PFSK-1 (cell line): Measurements from ENCODE around the gene FEM1C.

Source experiments
- FOXP2 ChIP-seq: optimal IDR thresholded peaks from 2 replicates; pipeline ENCODE3; 2011; ENCODE audit warnings: borderline replicate concordance, control low read depth, inconsistent platforms; ENCODE audit not compliant: insufficient read depth; ENCODE audit errors: extremely low read length, extremely low read depth
- POLR2AphosphoS5 ChIP-seq: IDR thresholded peaks from 2 replicates; pipeline ENCODE4 v1.6.1; 2012; ENCODE audit warnings: low read depth, mild to moderate bottlenecking, control low read depth, low read length, moderate library complexity
- TAF1 ChIP-seq: IDR thresholded peaks from 2 replicates; pipeline ENCODE4 v1.6.1; 2012; ENCODE audit warnings: low read length, control low read depth, borderline replicate concordance; ENCODE audit not compliant: insufficient read depth
- TF ChIP-seq, protein P1 (sequence below), 2 experiments: IDR thresholded peaks; 2 replicates each; pipeline versions ENCODE4 v1.6.1 to v1.8.0; 2011 to 2012; ENCODE audit warnings: low read depth in 2 of 2, low read length in 2 of 2, control low read depth in 1 of 2, inconsistent platforms in 1 of 2, mild to moderate bottlenecking in 1 of 2, moderate library complexity in 1 of 2; ENCODE audit not compliant: insufficient read depth in 1 of 2

DNA sequence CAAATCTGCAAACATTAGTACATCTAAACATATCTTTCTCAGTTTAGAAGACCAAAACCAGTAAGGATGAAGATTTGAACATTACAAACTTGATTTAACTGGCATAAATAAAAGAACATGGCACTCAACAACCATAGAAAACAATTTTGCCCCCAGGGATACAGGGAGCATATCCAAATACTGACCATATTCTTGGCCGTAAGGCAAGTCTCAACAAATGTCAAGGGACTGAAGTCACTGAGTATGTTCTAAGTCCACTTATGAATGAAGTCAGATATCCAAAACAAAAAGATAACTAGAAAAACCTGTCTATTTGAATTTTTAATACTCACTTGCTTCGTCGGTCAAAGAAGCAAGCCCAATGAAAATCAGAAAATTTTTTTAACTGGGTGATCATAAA, 14.1 kb downstream of the FEM1C start:
- TF ChIP-seq TAF1: no peak
- TF ChIP-seq POLR2AphosphoS5: no peak
- no peak for TF ChIP-seq FOXP2
- TF ChIP-seq, protein P1, sequence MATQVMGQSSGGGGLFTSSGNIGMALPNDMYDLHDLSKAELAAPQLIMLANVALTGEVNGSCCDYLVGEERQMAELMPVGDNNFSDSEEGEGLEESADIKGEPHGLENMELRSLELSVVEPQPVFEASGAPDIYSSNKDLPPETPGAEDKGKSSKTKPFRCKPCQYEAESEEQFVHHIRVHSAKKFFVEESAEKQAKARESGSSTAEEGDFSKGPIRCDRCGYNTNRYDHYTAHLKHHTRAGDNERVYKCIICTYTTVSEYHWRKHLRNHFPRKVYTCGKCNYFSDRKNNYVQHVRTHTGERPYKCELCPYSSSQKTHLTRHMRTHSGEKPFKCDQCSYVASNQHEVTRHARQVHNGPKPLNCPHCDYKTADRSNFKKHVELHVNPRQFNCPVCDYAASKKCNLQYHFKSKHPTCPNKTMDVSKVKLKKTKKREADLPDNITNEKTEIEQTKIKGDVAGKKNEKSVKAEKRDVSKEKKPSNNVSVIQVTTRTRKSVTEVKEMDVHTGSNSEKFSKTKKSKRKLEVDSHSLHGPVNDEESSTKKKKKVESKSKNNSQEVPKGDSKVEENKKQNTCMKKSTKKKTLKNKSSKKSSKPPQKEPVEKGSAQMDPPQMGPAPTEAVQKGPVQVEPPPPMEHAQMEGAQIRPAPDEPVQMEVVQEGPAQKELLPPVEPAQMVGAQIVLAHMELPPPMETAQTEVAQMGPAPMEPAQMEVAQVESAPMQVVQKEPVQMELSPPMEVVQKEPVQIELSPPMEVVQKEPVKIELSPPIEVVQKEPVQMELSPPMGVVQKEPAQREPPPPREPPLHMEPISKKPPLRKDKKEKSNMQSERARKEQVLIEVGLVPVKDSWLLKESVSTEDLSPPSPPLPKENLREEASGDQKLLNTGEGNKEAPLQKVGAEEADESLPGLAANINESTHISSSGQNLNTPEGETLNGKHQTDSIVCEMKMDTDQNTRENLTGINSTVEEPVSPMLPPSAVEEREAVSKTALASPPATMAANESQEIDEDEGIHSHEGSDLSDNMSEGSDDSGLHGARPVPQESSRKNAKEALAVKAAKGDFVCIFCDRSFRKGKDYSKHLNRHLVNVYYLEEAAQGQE (IDR thresholded peaks at IDR 0.05; ENCODE audit: insufficient read depth in 1 of 2, low read depth in 2 of 2, low read length in 2 of 2): no peak
